Gastrocnemius medialis (tissue), 4 donors: ENCODE results near the gene TNRC6A.

Source experiments
- POLR2A ChIP-seq, 2 donors: fragments of 450-650 bp; IDR thresholded peaks; one replicate each; pipeline ENCODE4 v1.6.1; 2017; ENCODE audit warnings: antibody characterized with exemption in 2 of 2, mild to moderate bottlenecking in 2 of 2, moderate library complexity in 2 of 2
- TF ChIP-seq, protein P1 (sequence below), 5 experiments: fragments of 450-650 bp in 3 of 5; fragments of 200-600 bp in 2 of 5; sonication (generic) in 2 of 5; IDR thresholded peaks in 4 of 5; conservative IDR thresholded peaks in 1 of 5; 1 replicate in 4 of 5; 2 replicates in 1 of 5; pipeline ENCODE4 v1.5.1; 2016 to 2019; ENCODE audit warnings: antibody characterized with exemption in 5 of 5, mild to moderate bottlenecking in 3 of 5, moderate library complexity in 3 of 5

- no peak for TF ChIP-seq POLR2A (IDR thresholded peaks at IDR 0.05)
- TF ChIP-seq, protein P1, sequence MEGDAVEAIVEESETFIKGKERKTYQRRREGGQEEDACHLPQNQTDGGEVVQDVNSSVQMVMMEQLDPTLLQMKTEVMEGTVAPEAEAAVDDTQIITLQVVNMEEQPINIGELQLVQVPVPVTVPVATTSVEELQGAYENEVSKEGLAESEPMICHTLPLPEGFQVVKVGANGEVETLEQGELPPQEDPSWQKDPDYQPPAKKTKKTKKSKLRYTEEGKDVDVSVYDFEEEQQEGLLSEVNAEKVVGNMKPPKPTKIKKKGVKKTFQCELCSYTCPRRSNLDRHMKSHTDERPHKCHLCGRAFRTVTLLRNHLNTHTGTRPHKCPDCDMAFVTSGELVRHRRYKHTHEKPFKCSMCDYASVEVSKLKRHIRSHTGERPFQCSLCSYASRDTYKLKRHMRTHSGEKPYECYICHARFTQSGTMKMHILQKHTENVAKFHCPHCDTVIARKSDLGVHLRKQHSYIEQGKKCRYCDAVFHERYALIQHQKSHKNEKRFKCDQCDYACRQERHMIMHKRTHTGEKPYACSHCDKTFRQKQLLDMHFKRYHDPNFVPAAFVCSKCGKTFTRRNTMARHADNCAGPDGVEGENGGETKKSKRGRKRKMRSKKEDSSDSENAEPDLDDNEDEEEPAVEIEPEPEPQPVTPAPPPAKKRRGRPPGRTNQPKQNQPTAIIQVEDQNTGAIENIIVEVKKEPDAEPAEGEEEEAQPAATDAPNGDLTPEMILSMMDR (IDR thresholded peaks at IDR 0.05 in 4 of 5, conservative IDR thresholded peaks at IDR 0.05 in 1 of 5) = no peak
These were observed 60.4 kb downstream of the TNRC6A start for GRCh38 chr16:24789881-24790280.
